Panc1 (cell line): ENCODE data around the gene GJA4. TPM values are rescaled to one million over a fixed set of nuclear protein-coding genes. Genes with fewer than 3 reads are reported as not detected.

Source experiments
- ATAC-seq: fragments of 200-7000 bp; cut with Tn5 transposase; 2 replicates; pipeline ENCODE4 v1.9.1; 2020; ENCODE audit warnings: mild to moderate bottlenecking, moderate library complexity
- BruUV-seq: library from RNA; stranded (reverse); fragments of 400-500 nt; replicated peaks from 2 replicates; lab custom pipeline; 2021; lab: Mats Ljungman, UMichigan
- CTCF ChIA-PET: fragments of 300-600 bp; sonication (Branson Sonifier 250); formaldehyde crosslinking; loops from one replicate; lab custom pipeline; 2022; ENCODE audit warnings: antibody characterized with exemption; lab: Charles Lee
- POLR2A ChIA-PET: fragments of 300-600 bp; sonication (Branson Sonifier 250); formaldehyde crosslinking; loops from one replicate; lab custom pipeline; 2022; ENCODE audit warnings: antibody characterized with exemption; lab: Charles Lee
- DNase-seq: peaks from one replicate; pipeline ENCODE4 v3.0.0-alpha.2; 2010; ENCODE audit warnings: low read depth, low spot score
- H3K27ac ChIP-seq: 2 replicates; pipeline ENCODE4 v1.5.1; 2011; ENCODE audit warnings: mild to moderate bottlenecking, low read length, inconsistent platforms
- H3K27me3 ChIP-seq: fragments of 200-500 bp; sonication (Bioruptor generic); 2 replicates; pipeline ENCODE4 v1.6.0; 2014; ENCODE audit warnings: low read length, inconsistent platforms; ENCODE audit not compliant: control insufficient read depth, insufficient read depth
- H3K36me3 ChIP-seq: fragments of 200-500 bp; sonication (Bioruptor generic); 2 replicates; pipeline ENCODE4 v1.5.1; 2014; ENCODE audit warnings: inconsistent platforms, mild to moderate bottlenecking, low read length, moderate library complexity; ENCODE audit not compliant: control insufficient read depth, insufficient read depth
- H3K4me1 ChIP-seq: 2 replicates; pipeline ENCODE4 v1.5.1; 2011; ENCODE audit warnings: inconsistent platforms, mild to moderate bottlenecking, low read length, moderate library complexity; ENCODE audit not compliant: control insufficient read depth, insufficient read depth
- H3K4me3 ChIP-seq, 2 experiments: 2 replicates each; pipeline ENCODE4 v1.5.1; 2011 to 2012; ENCODE audit warnings: low read depth in 2 of 2, low read length in 2 of 2, mild to moderate bottlenecking in 2 of 2, inconsistent platforms in 1 of 2, moderate library complexity in 1 of 2
- H3K9me3 ChIP-seq: fragments of 200-500 bp; sonication (Bioruptor generic); 2 replicates; pipeline ENCODE4 v1.5.1; 2014; ENCODE audit warnings: low read depth, mild to moderate bottlenecking, inconsistent platforms, low read length, moderate library complexity; ENCODE audit not compliant: control insufficient read depth, insufficient read depth
- CTCF ChIP-seq: fragments of 450-650 bp; IDR thresholded peaks from 2 replicates; pipeline ENCODE4 v1.5.1; 2017; ENCODE audit warnings: mild to moderate bottlenecking
- POLR2AphosphoS5 ChIP-seq: IDR thresholded peaks from 2 replicates; pipeline ENCODE4 v1.6.1; 2012; ENCODE audit warnings: mild to moderate bottlenecking, low read depth, low read length, moderate library complexity
- REST ChIP-seq, 2 experiments: IDR thresholded peaks; 2 replicates each; pipeline ENCODE4 v1.6.1; 2011 to 2012; ENCODE audit warnings: low read depth in 2 of 2, control low read depth in 1 of 2, low read length in 1 of 2, mild to moderate bottlenecking in 1 of 2, moderate library complexity in 1 of 2; ENCODE audit not compliant: insufficient read depth in 1 of 2
- SIN3A ChIP-seq: IDR thresholded peaks from 2 replicates; pipeline ENCODE4 v1.6.1; 2012; ENCODE audit warnings: low read depth, mild to moderate bottlenecking, low read length, moderate library complexity, borderline replicate concordance; ENCODE audit not compliant: insufficient read depth
- TCF7L2 ChIP-seq: IDR thresholded peaks from 2 replicates; pipeline ENCODE4 v1.6.1; 2011; ENCODE audit warnings: mild to moderate bottlenecking, low read depth, low read length, inconsistent platforms
- in situ Hi-C: cut with HindIII; loops from 2 replicates; pipeline ENCODE4 v1.10.0; 2016; ENCODE audit warnings: low sequenced_read_pairs, low pct_unique_long_range_greater_than_20kb
- intact Hi-C: fragments of 100-400 bp; cut with micrococcal nuclease; formaldehyde crosslinking; loops from one replicate; pipeline ENCODE4 v1.10.0; 2022; ENCODE audit not compliant: unreplicated experiment
- total RNA-seq: library from RNA; stranded (reverse); gene quantifications from one replicate; pipeline ENCODE4 v1.2.1, GENCODE V29; 2021; ENCODE audit not compliant: unreplicated experiment

Gene GJA4
- total RNA-seq, 1 experiment from 2014 or later: not detected

- H3K9me3 ChIP-seq: no peaks in the 10 kb centered on the region
- peak; percentile 82 for DNase-seq
- no TSS peak for BruUV-seq
These were observed 29.5 kb upstream of the GJA4 start for GRCh38 chr1:34763142-34763781.

GRCh38 chr1:34768856-34769255 is 23.9 kb upstream of the GJA4 start:
- Histone ChIP-seq H3K4me1 (no peaks in the 10 kb centered on the region), H3K27me3 (no peaks in the 10 kb centered on the region), H3K27ac (no peak overlapping the region), H3K4me3 (no peak overlapping the region), H3K36me3 (no peaks in the 10 kb centered on the region), H3K9me3 (no peaks in the 10 kb centered on the region)
- TF ChIP-seq SIN3A (no peak), TCF7L2 (no peak)
- DNase-seq (no peak), ATAC-seq (no peak)
- no TSS peak for BruUV-seq
- ChIA-PET CTCF (no interaction called here), POLR2A (no interaction called here)
- in situ Hi-C loops (no loop called here), intact Hi-C loops (no loop called here)

More at GRCh38 chr1:34763142-34763781, 29.5 kb upstream of the GJA4 start:
- ATAC-seq: peak; percentile 89
- intact Hi-C loops (no loop called here), in situ Hi-C loops (no loop called here)
- no peaks in the 10 kb centered on the region for H3K36me3 ChIP-seq
- H3K27ac ChIP-seq: no peak overlapping the region
- H3K4me1 ChIP-seq: no peaks in the 10 kb centered on the region; the same call in 1 of the 2 replicates
- TF ChIP-seq TCF7L2 (no peak), REST (IDR thresholded peaks at IDR 0.05; ENCODE audit: insufficient read depth in 1 of 2, low read depth in 2 of 2, low read length in 1 of 2) (no peak), CTCF (no peak), SIN3A (no peak), POLR2AphosphoS5 (no peak)
- CTCF ChIA-PET: no interaction called here
- H3K4me3 ChIP-seq: no peak overlapping the region
- no peaks in the 10 kb centered on the region for H3K27me3 ChIP-seq
- POLR2A ChIA-PET: no interaction called here

- intact Hi-C loops: no loop called here
- no TSS peak for BruUV-seq
- CTCF ChIA-PET: no interaction called here
These were observed 21.8 kb upstream of the GJA4 start for GRCh38 chr1:34770891-34771504.

More at GRCh38 chr1:34770891-34771504, 21.8 kb upstream of the GJA4 start:
- in situ Hi-C loops: no loop called here
- POLR2A ChIA-PET: no interaction called here
- H3K4me3 ChIP-seq: no peak overlapping the region
- no peak overlapping the region for H3K27ac ChIP-seq
- TF ChIP-seq CTCF (no peak), SIN3A (no peak), TCF7L2 (no peak), POLR2AphosphoS5 (no peak), REST (IDR thresholded peaks at IDR 0.05; ENCODE audit: insufficient read depth in 1 of 2, low read depth in 2 of 2, low read length in 1 of 2) (no peak)
- H3K27me3 ChIP-seq: no peaks in the 10 kb centered on the region
- DNase-seq (no peak), ATAC-seq (no peak; the same call in 1 of the 2 replicates)
- H3K9me3 ChIP-seq: no peaks in the 10 kb centered on the region
- H3K4me1 ChIP-seq: no peaks in the 10 kb centered on the region
- H3K36me3 ChIP-seq: no peaks in the 10 kb centered on the region
